Liver (tissue), 9 donors: ENCODE measurements around the gene DGKB. TPM values are rescaled to one million over a fixed set of nuclear protein-coding genes. Genes with fewer than 3 reads are reported as not detected.
"Not testable (repeated sequence)": the region's sequence is repeated elsewhere in the genome, so short reads cannot be mapped to it uniquely, and the experiment has no call there.

Source experiments
- DNase-seq: peaks from one replicate; pipeline ENCODE4 v3.0.0-alpha.2; 2017; ENCODE audit warnings: low spot score
- H3K27ac ChIP-seq, 2 donors: one replicate each; pipeline ENCODE4 v1.7.0; 2013; ENCODE audit warnings: inconsistent platforms in 2 of 2, low read length in 2 of 2, control low read depth in 1 of 2, low read depth in 1 of 2, mild to moderate bottlenecking in 1 of 2
- H3K27me3 ChIP-seq, 4 donors: one replicate each; pipeline versions ENCODE4 v1.6.1 to v1.7.0; 2013; ENCODE audit warnings: low read length in 3 of 4, inconsistent platforms in 1 of 4, mild to moderate bottlenecking in 1 of 4, moderate library complexity in 1 of 4; ENCODE audit not compliant: control insufficient read depth in 4 of 4, insufficient read depth in 4 of 4
- H3K36me3 ChIP-seq, 4 donors: one replicate each; pipeline versions ENCODE4 v1.6.1 to v1.7.0; 2013; ENCODE audit warnings: low read length in 3 of 4, mild to moderate bottlenecking in 3 of 4, low read depth in 1 of 4, moderate library complexity in 1 of 4; ENCODE audit not compliant: control insufficient read depth in 4 of 4, insufficient read depth in 3 of 4
- H3K4me1 ChIP-seq, 4 donors: one replicate each; pipeline versions ENCODE4 v1.6.1 to v1.7.0; 2013; ENCODE audit warnings: low read length in 3 of 4, mild to moderate bottlenecking in 3 of 4, moderate library complexity in 1 of 4; ENCODE audit not compliant: control insufficient read depth in 4 of 4, insufficient read depth in 4 of 4
- H3K4me3 ChIP-seq, 3 donors: one replicate each; pipeline versions ENCODE4 v1.6.1 to v1.7.0; 2013; ENCODE audit warnings: low read length in 3 of 3, control low read depth in 1 of 3, low read depth in 1 of 3, mild to moderate bottlenecking in 1 of 3
- H3K9ac ChIP-seq, 2 donors: one replicate each; pipeline ENCODE4 v1.7.0; 2013; ENCODE audit warnings: low read length in 2 of 2, mild to moderate bottlenecking in 2 of 2, moderate library complexity in 2 of 2, control low read depth in 1 of 2, low read depth in 1 of 2
- H3K9me3 ChIP-seq, 4 donors: one replicate each; pipeline versions ENCODE4 v1.6.1 to v1.7.0; 2013; ENCODE audit warnings: low read length in 3 of 4; ENCODE audit not compliant: control insufficient read depth in 4 of 4
- ATF3 ChIP-seq: IDR thresholded peaks from 2 replicates; pipeline ENCODE4 v1.6.1; 2016; ENCODE audit warnings: antibody characterized with exemption
- EGR1 ChIP-seq, 2 donors: IDR thresholded peaks; 2 replicates each; pipeline ENCODE4 v1.6.1; 2016 to 2018; ENCODE audit warnings: antibody characterized with exemption in 2 of 2, low read depth in 2 of 2
- FOXA1 ChIP-seq: IDR thresholded peaks from 2 replicates; pipeline ENCODE4 v1.6.1; 2016; ENCODE audit warnings: antibody characterized with exemption
- FOXA2 ChIP-seq: IDR thresholded peaks from 2 replicates; pipeline ENCODE4 v1.6.1; 2016; ENCODE audit warnings: antibody characterized with exemption
- GABPA ChIP-seq, 2 donors: IDR thresholded peaks in 1 of 2; conservative IDR thresholded peaks in 1 of 2; 2 replicates each; pipeline ENCODE4 v1.6.1; 2016; ENCODE audit warnings: antibody characterized with exemption in 2 of 2, mild to moderate bottlenecking in 1 of 2, moderate library complexity in 1 of 2
- HNF4G ChIP-seq: IDR thresholded peaks from 2 replicates; pipeline ENCODE4 v1.6.1; 2016; ENCODE audit warnings: antibody characterized with exemption
- JUND ChIP-seq, 2 donors: IDR thresholded peaks; 2 replicates each; pipeline ENCODE4 v1.6.1; 2016; ENCODE audit warnings: antibody characterized with exemption in 2 of 2
- NR2F2 ChIP-seq: IDR thresholded peaks from 2 replicates; pipeline ENCODE4 v1.6.1; 2016; ENCODE audit warnings: antibody characterized with exemption
- RAD21 ChIP-seq, 2 donors: IDR thresholded peaks; 2 replicates each; pipeline ENCODE4 v1.6.1; 2016; ENCODE audit warnings: antibody characterized with exemption in 2 of 2, mild to moderate bottlenecking in 2 of 2
- RXRA ChIP-seq, 2 donors: IDR thresholded peaks; 2 replicates each; pipeline ENCODE4 v1.6.1; 2017 to 2018; ENCODE audit warnings: antibody characterized with exemption in 2 of 2, mild to moderate bottlenecking in 1 of 2
- SP1 ChIP-seq: IDR thresholded peaks from 2 replicates; pipeline ENCODE4 v1.6.1; 2018; ENCODE audit warnings: antibody characterized with exemption, mild to moderate bottlenecking
- YY1 ChIP-seq: IDR thresholded peaks from 2 replicates; pipeline ENCODE4 v1.6.1; 2016; ENCODE audit warnings: antibody characterized with exemption, mild to moderate bottlenecking
- ZBTB33 ChIP-seq: IDR thresholded peaks from 2 replicates; pipeline ENCODE4 v1.6.1; 2016; ENCODE audit warnings: antibody characterized with exemption
- WGBS: extraction: QIAGEN DNeasy Blood & Tissue Kit; methylation state at CpG from one replicate; pipeline ENCODE4 v1.1.7; 2013; 5-methylcytosine and 5-hydroxymethylcytosine counted together
- polyA plus RNA-seq, 2 donors: library from polyadenylated mRNA; stranded (reverse) in 1 of 2; unstranded in 1 of 2; fragments of 200-250 nt in 1 of 2; fragments of >200 nt in 1 of 2; fragmentation: Nextera tagmentation in 1 of 2; extraction: Ambion mirVana in 1 of 2; gene quantifications; one replicate each; pipeline versions ENCODE4 v1.2.1 to v1.2.3, GENCODE V29; 2013 to 2015
- total RNA-seq, 2 donors: library from RNA; depleted of rRNA; stranded (reverse); fragments of >200 nt; gene quantifications; one replicate each; pipeline ENCODE4 v1.2.3, GENCODE V29; 2014
- TF ChIP-seq, protein P1 (sequence below): fragments of 150-350 bp; IDR thresholded peaks from 2 replicates; pipeline ENCODE4 v1.5.1; 2017; ENCODE audit warnings: improper control_type of control experiment, low read depth, low read length; ENCODE audit not compliant: missing input control
- TF ChIP-seq, protein P2 (sequence below): IDR thresholded peaks from 2 replicates; pipeline ENCODE4 v1.6.1; 2016; ENCODE audit warnings: antibody characterized with exemption
- donor health status: healthy.
- donor health status: healthy.
- donor health status: healthy.
- donor health status: healthy.
- donor health status: healthy.

Gene DGKB
- total and polyA plus RNA-seq, 4 donors = 0.09 to 0.42 TPM; not detected in 2

DNA sequence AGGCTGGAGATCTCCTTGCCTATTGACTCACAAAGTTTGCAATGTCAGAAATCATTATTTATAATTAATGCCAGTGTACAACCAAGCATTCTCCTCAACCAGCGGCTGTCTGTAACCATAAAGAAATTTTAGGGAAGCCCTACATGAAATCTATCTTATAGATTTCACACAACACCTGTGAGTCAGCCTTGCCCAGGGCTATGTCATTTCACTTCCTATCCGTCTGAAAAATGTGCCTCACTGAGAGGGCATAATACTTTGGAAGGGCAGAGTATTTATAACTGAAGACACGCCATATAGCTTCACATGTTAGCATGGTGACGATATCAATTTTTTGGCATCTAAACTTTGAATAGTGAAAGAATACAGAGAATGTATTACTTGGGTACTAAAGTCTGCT lies 616.5 kb downstream of the DGKB start:
- 66% methylated on average over 4 of the region's 4 CpGs for WGBS
- Histone ChIP-seq H3K4me1 (no peaks in the 10 kb centered on the region), H3K9me3 (no peaks in the 10 kb centered on the region), H3K4me3 (no peak overlapping the region), H3K9ac (no peak overlapping the region), H3K27me3 (no peaks in the 10 kb centered on the region), H3K36me3 (no peaks in the 10 kb centered on the region), H3K27ac (no peak overlapping the region)
- TF ChIP-seq NR2F2 (no peak), RAD21 (IDR thresholded peaks at IDR 0.05) (no peak)
- TF ChIP-seq, protein P1, sequence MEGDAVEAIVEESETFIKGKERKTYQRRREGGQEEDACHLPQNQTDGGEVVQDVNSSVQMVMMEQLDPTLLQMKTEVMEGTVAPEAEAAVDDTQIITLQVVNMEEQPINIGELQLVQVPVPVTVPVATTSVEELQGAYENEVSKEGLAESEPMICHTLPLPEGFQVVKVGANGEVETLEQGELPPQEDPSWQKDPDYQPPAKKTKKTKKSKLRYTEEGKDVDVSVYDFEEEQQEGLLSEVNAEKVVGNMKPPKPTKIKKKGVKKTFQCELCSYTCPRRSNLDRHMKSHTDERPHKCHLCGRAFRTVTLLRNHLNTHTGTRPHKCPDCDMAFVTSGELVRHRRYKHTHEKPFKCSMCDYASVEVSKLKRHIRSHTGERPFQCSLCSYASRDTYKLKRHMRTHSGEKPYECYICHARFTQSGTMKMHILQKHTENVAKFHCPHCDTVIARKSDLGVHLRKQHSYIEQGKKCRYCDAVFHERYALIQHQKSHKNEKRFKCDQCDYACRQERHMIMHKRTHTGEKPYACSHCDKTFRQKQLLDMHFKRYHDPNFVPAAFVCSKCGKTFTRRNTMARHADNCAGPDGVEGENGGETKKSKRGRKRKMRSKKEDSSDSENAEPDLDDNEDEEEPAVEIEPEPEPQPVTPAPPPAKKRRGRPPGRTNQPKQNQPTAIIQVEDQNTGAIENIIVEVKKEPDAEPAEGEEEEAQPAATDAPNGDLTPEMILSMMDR = no peak
- DNase-seq = no peak

DNA sequence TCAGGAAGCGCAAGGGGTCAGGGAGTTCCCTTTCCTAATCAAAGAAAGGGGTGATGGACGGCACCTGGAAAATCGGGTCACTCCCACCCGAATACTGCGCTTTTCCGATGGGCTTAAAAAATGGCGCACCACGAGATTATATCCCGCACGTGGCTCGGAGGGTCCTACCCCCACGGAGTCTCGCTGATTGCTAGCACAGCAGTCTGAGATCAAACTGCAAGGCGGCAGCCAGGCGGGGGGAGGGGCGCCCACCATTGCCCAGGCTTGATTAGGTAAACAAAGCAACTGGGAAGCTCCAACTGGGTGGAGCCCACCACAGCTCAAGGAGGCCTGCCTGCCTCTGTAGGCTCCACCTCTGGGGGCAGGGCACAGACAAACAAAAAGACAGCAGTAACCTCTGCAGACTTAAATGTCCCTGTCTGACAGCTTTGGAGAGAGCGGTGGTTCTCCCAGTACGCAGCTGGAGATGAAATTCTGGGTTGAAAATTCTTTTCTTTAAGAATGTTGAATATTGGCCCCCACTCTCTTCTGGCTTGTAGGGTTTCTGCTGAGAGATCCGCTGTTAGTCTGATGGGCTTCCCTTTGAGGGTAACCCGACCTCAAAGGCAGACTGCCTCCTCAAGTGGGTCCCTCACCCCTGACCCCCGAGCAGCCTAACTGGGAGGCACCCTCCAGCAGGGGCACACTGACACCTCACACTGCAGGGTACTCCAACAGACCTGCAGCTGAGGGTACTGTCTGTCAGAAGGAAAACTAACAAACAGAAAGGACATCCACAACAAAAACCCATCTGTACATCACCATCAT lies 623.3 kb downstream of the DGKB start:
- H3K4me3 ChIP-seq, H3K9me3 ChIP-seq, H3K4me1 ChIP-seq, H3K27ac ChIP-seq, H3K27me3 ChIP-seq, DNase-seq, H3K36me3 ChIP-seq, H3K9ac ChIP-seq: not testable (repeated sequence)
- WGBS = 44% methylated on average over 21 of the region's 21 CpGs

DNA sequence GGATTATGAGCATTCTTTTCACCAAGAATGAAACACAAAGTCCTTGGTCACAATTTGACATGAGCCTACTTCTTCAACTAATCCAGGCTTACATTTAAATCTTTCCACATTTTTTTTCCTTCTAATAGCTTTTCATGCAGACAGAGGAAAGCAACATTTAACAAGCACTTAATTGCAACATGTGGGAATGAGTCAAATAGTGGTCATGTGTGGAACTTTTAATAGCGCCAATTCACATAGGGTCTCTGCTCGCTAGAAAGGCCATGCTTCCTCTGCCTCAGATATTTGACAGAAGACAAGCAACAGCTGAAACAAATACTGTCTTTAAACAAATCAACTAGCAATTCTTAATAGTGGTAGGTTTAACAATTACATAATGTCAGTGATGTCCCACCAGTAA lies 627.2 kb downstream of the DGKB start:
- no peak overlapping the region for H3K4me3 ChIP-seq
- 91% methylated on average over 2 of the region's 2 CpGs for WGBS
- no peaks in the 10 kb centered on the region for H3K27me3 ChIP-seq
- H3K9me3 ChIP-seq = no peaks in the 10 kb centered on the region
- TF ChIP-seq EGR1 (IDR thresholded peaks at IDR 0.05; ENCODE audit: low read depth in 2 of 2) (no peak), RXRA (IDR thresholded peaks at IDR 0.05) (no peak), GABPA (IDR thresholded peaks at IDR 0.05 in 1 of 2, conservative IDR thresholded peaks at IDR 0.05 in 1 of 2) (no peak), YY1 (no peak), RAD21 (IDR thresholded peaks at IDR 0.05) (no peak), JUND (IDR thresholded peaks at IDR 0.05) (no peak), FOXA1 (no peak), ZBTB33 (no peak), HNF4G (no peak), SP1 (no peak), FOXA2 (no peak), ATF3 (no peak)
- TF ChIP-seq, protein P2, sequence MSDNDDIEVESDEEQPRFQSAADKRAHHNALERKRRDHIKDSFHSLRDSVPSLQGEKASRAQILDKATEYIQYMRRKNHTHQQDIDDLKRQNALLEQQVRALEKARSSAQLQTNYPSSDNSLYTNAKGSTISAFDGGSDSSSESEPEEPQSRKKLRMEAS = no peak
- no peaks in the 10 kb centered on the region for H3K4me1 ChIP-seq
- no peak overlapping the region for H3K9ac ChIP-seq
- no peak for DNase-seq
- H3K27ac ChIP-seq = no peak overlapping the region
- H3K36me3 ChIP-seq = no peaks in the 10 kb centered on the region
